ENCODE measurements around the gene ZNF25. TPM values are rescaled to one million over a fixed set of nuclear protein-coding genes. Genes with fewer than 3 reads are reported as not detected.

The ZNF25 gene
- total RNA-seq, 2 experiments from 2014 or later = 7.3 to 7.5 TPM

GRCh38 chr10:37992083-37992482, 15.6 kb upstream of the ZNF25 start:
- ATAC-seq (peak; percentile 30), DNase-seq (no peak)
- POLR2A ChIA-PET = no interaction called here
- peaks cover 1% of the 10 kb centered on the region for H3K9me3 Mint-ChIP-seq (ENCODE audit: low read depth)
- no peak overlapping the region for H3K4me3 Mint-ChIP-seq
- intact Hi-C loops (cut with DNase I, micrococcal nuclease) = no loop called here
- CTCF ChIA-PET = no interaction called here
- no peak overlapping the region for H3K27ac Mint-ChIP-seq
- no peaks in the 10 kb centered on the region for H3K36me3 Mint-ChIP-seq (ENCODE audit: low read depth)
- no peaks in the 10 kb centered on the region for H3K4me1 Mint-ChIP-seq
- H3K27me3 Mint-ChIP-seq = peaks cover 4% of the 10 kb centered on the region

GRCh38 chr10:37991655-37992054, 15.2 kb upstream of the ZNF25 start:
- ChIA-PET CTCF (no interaction called here), POLR2A (no interaction called here)
- Mint-ChIP-seq H3K4me1 (no peaks in the 10 kb centered on the region), H3K9me3 (ENCODE audit: low read depth) (peaks cover 1% of the 10 kb centered on the region), H3K27ac (no peak overlapping the region), H3K4me3 (no peak overlapping the region), H3K27me3 (peaks cover 4% of the 10 kb centered on the region), H3K36me3 (ENCODE audit: low read depth) (no peaks in the 10 kb centered on the region)
- no peak for ATAC-seq
- intact Hi-C loops (cut with DNase I, micrococcal nuclease) = no loop called here
- no peak for DNase-seq

GRCh38 chr10:37976880-37977203, 395 bp upstream of the ZNF25 start:
- intact Hi-C loops (cut with DNase I, micrococcal nuclease) = loop anchor here (1.0 to 5.0 kb wide), 6 partner anchors 33 to 426 kb away; partner anchors contain the start of genes ZNF248 (in 2 of the 2), ZNF33A (in 2 of the 2) and ZNF37A (in 2 of the 2)
- peak overlapping the region; percentile 88 for H3K4me3 Mint-ChIP-seq
- no peaks in the 10 kb centered on the region for H3K27me3 Mint-ChIP-seq
- ChIA-PET CTCF (interaction anchor here (0.6 to 1.4 kb wide), 14 partner anchors 9 to 243 kb away, joined by 3 to 11 read pairs (median 4); partner anchors contain the start of genes ZNF33A and ZNF37A), POLR2A (interaction anchor here (0.6 to 0.8 kb wide), 2 partner anchors 34 to 101 kb away, joined by 3 to 4 read pairs; partner anchors contain the start of gene ZNF33A)
- DNase-seq (no peak), ATAC-seq (no peak)
- H3K36me3 Mint-ChIP-seq (ENCODE audit: low read depth) = peaks cover 11% of the 10 kb centered on the region
- peaks cover 3% of the 10 kb centered on the region for H3K9me3 Mint-ChIP-seq (ENCODE audit: low read depth)
- H3K27ac Mint-ChIP-seq = peak overlapping the region; percentile 91
- H3K4me1 Mint-ChIP-seq = peaks cover 12% of the 10 kb centered on the region

- CTCF ChIA-PET = interaction anchor here (0.9 to 1.4 kb wide), 2 partner anchors 11 to 34 kb away, joined by 4 to 6 read pairs; partner anchors contain the start of gene ZNF33A
Observed at GRCh38 chr10:37975401-37975991, 951 bp downstream of the ZNF25 start.

GRCh38 chr10:37972396-37972795, 4.1 kb downstream of the ZNF25 start:
- intact Hi-C loops (cut with DNase I, micrococcal nuclease) = no loop called here
- Mint-ChIP-seq H3K4me1 (peaks cover 12% of the 10 kb centered on the region), H3K27me3 (no peaks in the 10 kb centered on the region), H3K36me3 (ENCODE audit: low read depth) (peaks cover 42% of the 10 kb centered on the region), H3K9me3 (ENCODE audit: low read depth) (peaks cover 7% of the 10 kb centered on the region), H3K4me3 (no peak overlapping the region), H3K27ac (no peak overlapping the region)
- no peak for DNase-seq
- POLR2A ChIA-PET = no interaction called here
- no peak for ATAC-seq
- CTCF ChIA-PET = interaction anchor here (0.7 kb wide), 1 partner anchor 1149 kb away, joined by 3 read pairs; no protein-coding TSS in a partner anchor

More at GRCh38 chr10:37975401-37975991, 951 bp downstream of the ZNF25 start:
- peaks cover 12% of the 10 kb centered on the region for H3K4me1 Mint-ChIP-seq
- H3K4me3 Mint-ChIP-seq = peak overlapping the region; percentile 88
- peak; percentile 14 for DNase-seq
- POLR2A ChIA-PET = interaction anchor here (0.6 to 1.3 kb wide), 3 partner anchors 35 to 427 kb away, joined by 3 to 5 read pairs (median 4); partner anchors contain the start of gene ZNF33A
- intact Hi-C loops (cut with DNase I, micrococcal nuclease) = loop anchor here in 1 of 2 experiments (5.0 kb wide), 1 partner anchor 382 kb away; no protein-coding TSS in a partner anchor
- H3K27ac Mint-ChIP-seq = peak overlapping the region; percentile 97
- H3K36me3 Mint-ChIP-seq (ENCODE audit: low read depth) = peaks cover 18% of the 10 kb centered on the region
- peaks cover 3% of the 10 kb centered on the region for H3K9me3 Mint-ChIP-seq (ENCODE audit: low read depth)
- ATAC-seq = no peak
- no peaks in the 10 kb centered on the region for H3K27me3 Mint-ChIP-seq

GRCh38 chr10:37965006-37965405, 11.4 kb downstream of the ZNF25 start:
- Mint-ChIP-seq H3K27me3 (no peaks in the 10 kb centered on the region), H3K27ac (no peak overlapping the region), H3K4me1 (no peaks in the 10 kb centered on the region), H3K36me3 (ENCODE audit: low read depth) (peaks cover 64% of the 10 kb centered on the region), H3K4me3 (no peak overlapping the region), H3K9me3 (ENCODE audit: low read depth) (peaks cover 22% of the 10 kb centered on the region)
- ChIA-PET POLR2A (no interaction called here), CTCF (interaction anchor here (1.0 to 2.5 kb wide), 2 partner anchors 10 to 21 kb away, joined by 3 to 6 read pairs; no protein-coding TSS in a partner anchor)
- ATAC-seq (no peak), DNase-seq (no peak)
- intact Hi-C loops (cut with DNase I, micrococcal nuclease) = no loop called here

- Mint-ChIP-seq H3K27ac (no peak overlapping the region), H3K9me3 (ENCODE audit: low read depth) (peaks cover 14% of the 10 kb centered on the region), H3K27me3 (no peaks in the 10 kb centered on the region), H3K36me3 (ENCODE audit: low read depth) (peaks cover 63% of the 10 kb centered on the region), H3K4me3 (no peak overlapping the region), H3K4me1 (no peaks in the 10 kb centered on the region)
- CTCF ChIA-PET = no interaction called here
- intact Hi-C loops (cut with DNase I, micrococcal nuclease) = no loop called here
- ATAC-seq (no peak), DNase-seq (no peak)
- POLR2A ChIA-PET = no interaction called here
Observed at GRCh38 chr10:37960591-37961137, 15.8 kb downstream of the ZNF25 start.

GRCh38 chr10:37957841-37958240, 18.6 kb downstream of the ZNF25 start:
- ChIA-PET CTCF (no interaction called here), POLR2A (no interaction called here)
- no peaks in the 10 kb centered on the region for H3K27me3 Mint-ChIP-seq
- ATAC-seq (no peak), DNase-seq (no peak)
- intact Hi-C loops (cut with DNase I, micrococcal nuclease) = no loop called here
- no peaks in the 10 kb centered on the region for H3K4me1 Mint-ChIP-seq
- peaks cover 22% of the 10 kb centered on the region for H3K9me3 Mint-ChIP-seq (ENCODE audit: low read depth)
- no peak overlapping the region for H3K27ac Mint-ChIP-seq
- H3K36me3 Mint-ChIP-seq (ENCODE audit: low read depth) = peaks cover 72% of the 10 kb centered on the region
- no peak overlapping the region for H3K4me3 Mint-ChIP-seq

GRCh38 chr10:37952926-37953325, 23.5 kb downstream of the ZNF25 start:
- Mint-ChIP-seq H3K9me3 (ENCODE audit: low read depth) (peaks cover 33% of the 10 kb centered on the region), H3K4me1 (no peaks in the 10 kb centered on the region), H3K27me3 (no peaks in the 10 kb centered on the region), H3K27ac (no peak overlapping the region), H3K36me3 (ENCODE audit: low read depth) (peaks cover 92% of the 10 kb centered on the region), H3K4me3 (no peak overlapping the region)
- DNase-seq = no peak
- POLR2A ChIA-PET = no interaction called here
- CTCF ChIA-PET = no interaction called here
- intact Hi-C loops (cut with DNase I, micrococcal nuclease) = no loop called here
- no peak for ATAC-seq

GRCh38 chr10:37952043-37952755, 24.2 kb downstream of the ZNF25 start:
- POLR2A ChIA-PET = no interaction called here
- ATAC-seq = no peak
- no peaks in the 10 kb centered on the region for H3K4me1 Mint-ChIP-seq
- CTCF ChIA-PET = no interaction called here
- H3K4me3 Mint-ChIP-seq = no peak overlapping the region
- peaks cover 33% of the 10 kb centered on the region for H3K9me3 Mint-ChIP-seq (ENCODE audit: low read depth)
- H3K27me3 Mint-ChIP-seq = no peaks in the 10 kb centered on the region
- DNase-seq = no peak
- H3K27ac Mint-ChIP-seq = no peak overlapping the region
- H3K36me3 Mint-ChIP-seq (ENCODE audit: low read depth) = peaks cover 88% of the 10 kb centered on the region
- intact Hi-C loops (cut with DNase I, micrococcal nuclease) = no loop called here

GRCh38 chr10:37948210-37948609, 28.2 kb downstream of the ZNF25 start:
- POLR2A ChIA-PET = no interaction called here
- H3K4me1 Mint-ChIP-seq = no peaks in the 10 kb centered on the region

GRCh38 chr10:37947526-37947925, 28.9 kb downstream of the ZNF25 start:
- no peak for ATAC-seq
- ChIA-PET POLR2A (no interaction called here), CTCF (no interaction called here)
- Mint-ChIP-seq H3K27me3 (no peaks in the 10 kb centered on the region), H3K36me3 (ENCODE audit: low read depth) (peaks cover 45% of the 10 kb centered on the region), H3K4me1 (no peaks in the 10 kb centered on the region), H3K4me3 (no peak overlapping the region), H3K9me3 (ENCODE audit: low read depth) (peaks cover 8% of the 10 kb centered on the region), H3K27ac (no peak overlapping the region)
- intact Hi-C loops (cut with DNase I, micrococcal nuclease) = no loop called here
- no peak for DNase-seq

More at GRCh38 chr10:37948210-37948609, 28.2 kb downstream of the ZNF25 start:
- Mint-ChIP-seq H3K27ac (no peak overlapping the region), H3K27me3 (no peaks in the 10 kb centered on the region), H3K9me3 (ENCODE audit: low read depth) (peaks cover 13% of the 10 kb centered on the region), H3K4me3 (no peak overlapping the region), H3K36me3 (ENCODE audit: low read depth) (peaks cover 52% of the 10 kb centered on the region)
- intact Hi-C loops (cut with DNase I, micrococcal nuclease) = no loop called here
- ATAC-seq = no peak
- CTCF ChIA-PET = no interaction called here
- DNase-seq = no peak
